ENCODE data around the gene SLC18B1. TPM values are rescaled to one million over a fixed set of nuclear protein-coding genes. Genes with fewer than 3 reads are reported as not detected.
A peak's percentile ranks its signal among the peaks of the same experiment; 100 is the strongest.

SLC18B1 gene
- total RNA-seq, 3 donors from 2014 or later: 11.0 to 15.4 (median 11.9) TPM

GRCh38 chr6:132741281-132741680 is 57.2 kb downstream of the SLC18B1 start:
- H3K36me3 ChIP-seq (ENCODE audit: low read depth): no peaks in the 10 kb centered on the region
- no peak for ATAC-seq
- intact Hi-C loops (cut with DNase I, micrococcal nuclease): no loop called here
- H3K4me3 ChIP-seq: no peak overlapping the region
- DNase-seq: no peak
- no peaks in the 10 kb centered on the region for H3K9me3 ChIP-seq
- TF ChIP-seq CTCF (IDR thresholded peaks at IDR 0.05): no peak
- no peaks in the 10 kb centered on the region for H3K4me1 ChIP-seq (ENCODE audit: low read depth)

GRCh38 chr6:132736239-132736638 is 62.2 kb downstream of the SLC18B1 start:
- H3K4me3 ChIP-seq: no peak overlapping the region
- no peaks in the 10 kb centered on the region for H3K36me3 ChIP-seq (ENCODE audit: low read depth)
- no peaks in the 10 kb centered on the region for H3K9me3 ChIP-seq
- TF ChIP-seq CTCF (IDR thresholded peaks at IDR 0.05): no peak
- ATAC-seq: peak; percentile 61
- intact Hi-C loops (cut with DNase I, micrococcal nuclease): no loop called here
- DNase-seq: no peak
- H3K4me1 ChIP-seq (ENCODE audit: low read depth): no peaks in the 10 kb centered on the region

GRCh38 chr6:132734694-132735236 is 63.7 kb downstream of the SLC18B1 start:
- no peak overlapping the region for H3K4me3 ChIP-seq
- no peaks in the 10 kb centered on the region for H3K4me1 ChIP-seq (ENCODE audit: low read depth)
- no peak for TF ChIP-seq CTCF (IDR thresholded peaks at IDR 0.05)
- intact Hi-C loops (cut with DNase I, micrococcal nuclease): no loop called here
- no peaks in the 10 kb centered on the region for H3K9me3 ChIP-seq
- no peaks in the 10 kb centered on the region for H3K36me3 ChIP-seq (ENCODE audit: low read depth)
- ATAC-seq (peak; percentile 62), DNase-seq (no peak)

- Histone ChIP-seq H3K9me3 (no peaks in the 10 kb centered on the region), H3K36me3 (ENCODE audit: low read depth) (no peaks in the 10 kb centered on the region), H3K4me1 (ENCODE audit: low read depth) (no peaks in the 10 kb centered on the region), H3K4me3 (no peak overlapping the region)
- ATAC-seq (no peak), DNase-seq (no peak)
- intact Hi-C loops (cut with DNase I, micrococcal nuclease): no loop called here
- no peak for TF ChIP-seq CTCF (IDR thresholded peaks at IDR 0.05)
Measured at GRCh38 chr6:132733814-132734213, 64.6 kb downstream of the SLC18B1 start.

- no peak for ATAC-seq
- no peak overlapping the region for H3K4me3 ChIP-seq
- no peaks in the 10 kb centered on the region for H3K9me3 ChIP-seq
- H3K4me1 ChIP-seq (ENCODE audit: low read depth): no peaks in the 10 kb centered on the region
- H3K36me3 ChIP-seq (ENCODE audit: low read depth): no peaks in the 10 kb centered on the region
- TF ChIP-seq CTCF (IDR thresholded peaks at IDR 0.05): no peak
- intact Hi-C loops (cut with DNase I, micrococcal nuclease): no loop called here
- DNase-seq: no peak
Measured at GRCh38 chr6:132733283-132733682, 65.2 kb downstream of the SLC18B1 start.

- no peaks in the 10 kb centered on the region for H3K9me3 ChIP-seq
- no peaks in the 10 kb centered on the region for H3K36me3 ChIP-seq (ENCODE audit: low read depth)
- no peak for ATAC-seq
- intact Hi-C loops (cut with DNase I, micrococcal nuclease): no loop called here
- H3K4me1 ChIP-seq (ENCODE audit: low read depth): no peaks in the 10 kb centered on the region
- TF ChIP-seq CTCF (IDR thresholded peaks at IDR 0.05): no peak
- DNase-seq: no peak
- H3K4me3 ChIP-seq: no peak overlapping the region
Measured at GRCh38 chr6:132731086-132731485, 67.4 kb downstream of the SLC18B1 start.
